ENCODE results near the gene SEPTIN8.

Gene SEPTIN8

DNA sequence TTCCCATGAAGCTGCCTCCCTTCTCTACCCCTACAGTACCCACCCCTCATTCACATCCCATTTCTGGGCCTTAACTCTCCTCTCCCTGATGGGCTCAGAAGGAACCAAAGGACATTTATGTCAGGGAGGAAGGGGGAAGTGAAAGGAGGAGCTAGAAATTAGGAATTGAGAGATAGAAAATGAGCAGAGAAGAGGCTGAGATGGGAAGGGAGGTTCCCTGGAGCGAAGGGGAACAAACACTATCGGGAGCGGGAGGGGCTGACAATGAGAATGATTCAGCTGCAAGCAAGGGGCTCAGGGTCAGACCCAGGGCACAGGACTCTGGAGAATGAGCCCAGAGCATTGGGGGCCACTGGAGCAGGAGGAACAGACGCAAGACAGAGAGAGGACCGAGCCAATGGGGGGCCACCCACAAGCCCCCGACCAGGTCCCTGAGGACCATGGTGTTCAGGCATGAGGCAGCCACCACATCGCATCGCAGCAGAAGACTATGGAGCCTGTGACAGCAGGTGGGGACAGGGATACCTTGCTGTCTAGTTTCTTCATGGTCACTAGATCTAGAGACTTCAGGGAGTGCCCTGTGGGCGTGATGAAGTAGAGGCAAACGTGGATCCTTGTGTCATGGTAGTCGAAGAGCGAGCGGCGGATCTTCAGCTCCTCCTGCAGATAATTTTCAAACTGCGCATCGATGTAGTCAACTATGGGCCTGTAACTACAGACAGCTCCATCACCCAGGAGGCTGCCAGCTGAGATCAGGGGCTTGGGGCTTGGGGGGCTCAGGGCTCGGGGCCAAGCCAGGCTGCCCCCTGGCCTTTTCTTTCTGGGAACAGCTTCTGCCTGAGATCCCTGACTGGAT, 13.6 kb downstream of the SEPTIN8 start:
- DNase-seq: no peak

DNA sequence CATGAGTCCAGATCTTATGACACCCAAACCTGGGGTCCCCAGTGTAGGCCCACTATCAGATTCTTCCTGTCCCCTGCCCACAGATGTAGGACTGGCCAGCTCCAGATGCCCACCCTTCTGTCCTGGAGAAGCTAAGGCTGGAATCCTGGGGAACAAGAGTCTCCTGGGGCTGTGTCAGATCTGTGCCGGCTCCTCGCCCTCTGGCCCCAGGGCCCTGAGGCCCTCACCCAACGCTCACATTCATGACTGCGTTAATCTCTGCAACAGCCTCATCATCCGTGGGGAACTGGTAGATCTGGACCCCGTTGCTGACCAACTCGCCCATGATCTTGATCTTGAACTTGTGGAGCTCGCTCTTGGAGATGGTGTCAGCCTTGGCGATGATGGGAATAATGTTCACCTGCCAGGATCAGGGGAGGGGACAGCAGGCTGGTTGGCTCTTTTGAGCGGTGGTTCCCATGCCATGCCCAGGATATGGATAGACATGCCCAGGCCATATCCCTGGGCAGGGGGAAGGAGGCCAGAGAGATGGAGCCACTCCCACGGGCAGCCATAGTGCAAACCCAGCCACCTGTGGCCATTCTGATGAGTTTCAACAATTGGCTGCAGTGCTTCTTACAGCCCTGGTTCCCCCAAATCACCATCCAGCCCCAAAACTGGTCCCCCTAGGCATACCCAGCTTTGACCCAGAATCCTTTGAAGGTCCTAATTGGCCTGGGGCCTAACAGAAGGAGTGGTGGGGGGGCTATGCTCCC, 14.6 kb downstream of the SEPTIN8 start:
- no peak for DNase-seq

DNA sequence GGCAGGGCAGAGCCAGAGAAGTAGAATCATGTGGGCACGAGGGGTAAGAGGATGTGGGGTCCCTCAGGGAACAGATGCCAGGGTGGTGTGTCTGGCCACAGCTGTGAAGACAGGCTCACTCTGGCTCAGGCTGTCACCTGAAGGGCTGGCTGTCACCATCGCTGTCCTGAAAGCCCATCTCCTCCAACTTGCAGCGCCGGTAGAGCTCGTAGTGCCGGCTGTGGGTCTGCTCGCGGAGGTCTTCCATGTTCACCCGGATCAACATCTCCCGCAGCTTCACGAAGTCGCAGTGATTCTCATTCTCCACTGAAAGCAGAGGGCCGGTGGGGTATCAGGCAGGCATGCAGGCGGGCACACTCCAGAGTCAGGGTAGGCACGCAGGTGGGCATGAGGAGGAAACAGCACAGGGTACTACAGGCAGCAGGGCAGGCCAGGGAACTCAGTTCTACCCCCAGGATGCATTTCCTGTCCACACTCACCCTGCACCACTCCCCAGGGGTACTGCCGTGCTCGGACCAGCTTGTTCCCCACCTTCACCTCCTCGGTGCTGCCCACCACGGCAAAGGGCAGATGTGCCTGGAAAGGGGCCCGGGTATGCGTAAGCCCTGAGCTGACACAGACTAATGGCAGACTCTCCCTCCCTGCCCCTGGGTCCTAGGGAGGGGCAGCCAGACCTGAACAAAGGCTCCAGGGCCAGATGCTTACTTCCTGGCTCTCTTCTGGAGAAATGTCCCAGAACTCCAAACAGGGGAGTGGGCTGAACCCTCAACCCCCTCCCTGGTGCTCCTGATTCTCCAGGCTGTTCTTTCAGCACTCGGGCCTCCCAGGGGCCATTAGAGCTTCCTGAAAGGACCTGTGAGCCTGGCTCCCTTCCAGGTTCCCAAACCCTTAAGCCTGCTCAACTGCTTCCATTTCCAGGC, 15.5 kb downstream of the SEPTIN8 start:
- no peak for DNase-seq

DNA sequence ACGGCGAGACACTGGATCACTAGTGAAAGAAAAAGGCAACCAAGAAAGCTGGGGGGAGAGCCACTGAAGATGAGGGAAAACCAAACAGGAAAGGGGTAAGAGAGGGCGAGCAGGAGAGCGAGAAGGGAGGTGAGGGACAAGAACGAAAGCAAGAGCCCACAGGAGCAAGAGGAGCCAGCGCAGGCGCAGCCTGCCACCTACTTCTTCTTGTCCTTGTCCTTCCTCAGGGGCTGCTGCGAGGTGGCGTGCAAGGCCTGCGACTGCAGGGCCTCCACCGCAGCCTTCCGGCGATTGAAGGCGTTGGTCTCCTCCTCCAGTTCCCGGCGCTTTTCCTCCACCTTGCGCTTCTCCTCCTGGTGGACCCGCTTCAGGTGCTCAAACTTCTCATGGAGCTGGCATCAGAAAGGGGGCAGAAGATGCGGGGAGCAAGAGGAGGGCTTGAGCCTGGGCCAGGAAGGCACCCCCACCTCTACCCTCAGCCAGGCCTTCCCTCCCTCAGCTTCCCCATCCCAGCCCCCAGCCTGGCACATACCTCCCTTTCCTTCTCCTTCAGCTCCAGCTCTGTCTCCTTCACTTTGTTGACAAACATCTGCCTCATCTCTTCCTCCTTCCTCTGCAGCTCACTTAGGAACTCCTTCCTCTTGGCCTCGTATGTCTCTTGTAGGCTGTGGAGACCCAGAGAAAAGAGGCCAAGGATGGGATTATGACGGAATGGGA, 16.3 kb downstream of the SEPTIN8 start:
- DNase-seq: no peak

DNA sequence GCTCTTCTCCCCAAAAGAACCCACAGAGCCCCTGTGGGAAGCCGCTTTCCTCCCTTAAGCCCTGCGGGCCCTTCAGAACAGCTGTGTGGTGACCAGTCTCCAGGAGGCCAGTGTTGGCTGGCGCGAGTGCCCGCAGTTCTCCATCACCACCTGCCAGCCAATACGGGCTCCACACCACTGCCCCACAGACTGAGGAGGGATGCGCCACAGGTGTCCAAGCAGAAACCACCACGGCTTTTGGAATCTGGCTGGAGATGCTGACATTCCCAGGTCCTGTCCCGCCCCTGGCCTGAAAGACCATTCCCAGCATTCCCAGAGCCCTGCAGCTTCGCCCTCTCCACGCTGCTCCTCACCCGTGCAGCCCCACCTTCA, 17.0 kb downstream of the SEPTIN8 start:
- no peak for DNase-seq

DNA sequence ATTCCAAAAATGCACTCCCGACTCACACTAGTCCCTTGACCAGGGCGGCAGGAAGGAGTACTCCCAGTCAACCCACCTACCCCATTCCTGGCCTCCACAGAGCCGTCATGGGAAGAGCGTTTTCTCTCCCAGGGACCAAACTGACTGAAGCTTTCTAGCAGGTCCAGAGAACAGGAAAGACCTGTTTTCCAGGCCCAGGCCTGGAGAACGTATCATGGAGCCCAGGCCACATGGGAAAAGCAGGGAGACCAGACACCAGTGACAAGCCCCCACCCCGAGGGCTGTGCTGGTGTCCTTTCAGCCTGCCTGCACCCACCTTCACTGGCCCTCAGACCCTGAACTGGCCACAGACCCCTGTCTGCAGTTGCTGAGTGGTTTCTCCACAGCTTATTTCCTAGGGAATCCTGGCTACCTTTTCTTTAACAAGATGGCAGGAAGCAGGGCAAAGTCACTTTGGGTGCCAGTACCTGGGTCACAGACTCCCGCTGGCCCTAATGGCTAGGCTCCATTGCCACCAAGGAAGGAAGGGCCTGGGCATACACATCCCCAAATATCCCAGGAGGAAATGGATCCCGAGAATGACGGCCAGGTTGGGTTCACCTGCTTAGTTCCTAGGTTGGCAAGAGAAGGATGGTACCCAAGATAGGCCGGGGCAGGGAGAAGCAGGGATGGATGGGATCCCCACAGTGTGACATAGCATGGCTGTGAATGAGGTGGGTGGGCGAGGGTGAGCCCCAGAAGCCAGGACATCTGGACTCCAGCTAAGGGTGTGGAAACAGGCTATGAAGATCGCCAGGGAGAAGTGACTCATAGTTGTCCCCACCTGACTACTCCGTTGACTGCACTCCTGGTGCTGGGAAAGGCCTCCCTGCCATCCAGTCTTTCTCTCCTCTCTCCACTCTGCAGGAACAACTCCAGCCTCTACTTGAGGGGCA, 17.7 kb downstream of the SEPTIN8 start:
- DNase-seq: no peak

DNA sequence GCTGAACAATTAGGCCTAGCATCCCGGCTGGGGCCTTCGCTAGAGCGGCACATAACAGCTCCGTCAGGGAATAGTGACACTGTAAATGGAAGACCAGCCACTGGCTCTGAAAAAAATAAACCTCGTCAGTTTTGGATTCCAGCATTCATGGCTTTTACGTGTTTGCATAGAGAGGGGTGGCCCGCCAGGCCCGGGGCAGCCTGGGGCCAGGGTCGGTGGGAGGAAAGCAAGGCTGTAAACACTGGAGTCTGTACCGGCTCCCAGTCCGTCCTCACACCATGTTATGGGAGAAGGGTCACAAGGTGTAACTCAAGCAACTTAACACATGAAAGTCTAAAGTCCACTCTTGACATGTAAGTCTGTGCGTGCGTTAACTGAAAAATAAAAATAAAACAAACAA, 18.6 kb downstream of the SEPTIN8 start:
- DNase-seq: no peak

DNA sequence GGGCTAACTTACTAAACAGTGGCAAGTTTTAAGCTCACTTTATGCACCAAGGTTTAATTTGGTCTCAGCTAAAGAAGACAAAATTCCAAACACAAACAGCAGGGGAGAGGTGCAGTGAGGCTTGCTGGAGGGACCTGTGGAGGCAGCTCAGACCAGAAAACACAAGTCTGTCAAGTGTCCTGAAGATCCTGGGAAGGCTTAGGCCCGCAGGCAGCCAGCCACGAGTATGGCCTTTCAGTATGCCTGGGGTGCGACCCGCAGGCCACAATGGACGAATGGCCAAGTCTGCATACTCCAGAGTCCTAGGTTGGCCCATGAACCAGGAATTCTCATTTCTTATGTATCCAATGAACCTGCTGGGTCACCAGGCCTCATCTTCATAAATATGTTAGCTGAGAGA, 20.5 kb downstream of the SEPTIN8 start:
- no peak for DNase-seq

DNA sequence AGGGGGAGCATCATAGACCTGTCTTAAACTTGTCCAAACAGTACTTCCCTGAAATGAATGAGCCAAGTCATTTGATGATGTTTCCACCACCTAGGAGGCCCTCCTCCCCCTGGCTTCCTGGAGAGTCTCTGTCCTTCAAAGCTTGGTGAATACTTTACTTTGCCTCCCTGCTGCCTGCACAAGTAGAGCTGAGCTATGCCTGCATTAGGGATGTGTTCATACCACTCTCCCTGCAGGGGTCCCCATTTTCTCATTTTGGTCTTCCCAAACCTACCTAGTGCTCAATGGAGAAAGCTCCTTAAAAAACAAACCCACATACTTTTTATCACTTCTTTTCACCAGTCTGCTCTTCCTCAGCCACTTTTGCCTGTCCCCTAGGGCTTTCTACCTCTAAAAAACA, 22.1 kb downstream of the SEPTIN8 start:
- DNase-seq: no peak

DNA sequence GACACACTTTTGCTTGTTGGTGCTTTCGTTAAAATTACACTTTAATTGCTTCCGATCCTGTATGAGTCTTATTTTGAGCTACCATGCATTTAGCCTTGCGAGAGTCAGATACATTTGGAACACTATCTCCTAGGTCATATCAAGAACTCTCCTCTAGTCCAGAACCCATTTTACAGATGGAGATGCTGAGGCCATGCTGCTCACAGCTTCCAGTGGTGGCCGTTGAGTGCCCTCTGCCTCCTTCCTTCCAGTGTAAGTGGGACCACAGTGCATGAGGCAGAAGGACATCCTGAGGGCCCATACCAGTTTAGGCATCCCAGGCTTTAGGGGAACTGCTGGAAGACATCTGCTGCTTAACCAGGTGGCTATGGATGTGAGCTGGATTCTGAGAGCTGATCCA, 22.9 kb downstream of the SEPTIN8 start:
- DNase-seq: no peak

DNA sequence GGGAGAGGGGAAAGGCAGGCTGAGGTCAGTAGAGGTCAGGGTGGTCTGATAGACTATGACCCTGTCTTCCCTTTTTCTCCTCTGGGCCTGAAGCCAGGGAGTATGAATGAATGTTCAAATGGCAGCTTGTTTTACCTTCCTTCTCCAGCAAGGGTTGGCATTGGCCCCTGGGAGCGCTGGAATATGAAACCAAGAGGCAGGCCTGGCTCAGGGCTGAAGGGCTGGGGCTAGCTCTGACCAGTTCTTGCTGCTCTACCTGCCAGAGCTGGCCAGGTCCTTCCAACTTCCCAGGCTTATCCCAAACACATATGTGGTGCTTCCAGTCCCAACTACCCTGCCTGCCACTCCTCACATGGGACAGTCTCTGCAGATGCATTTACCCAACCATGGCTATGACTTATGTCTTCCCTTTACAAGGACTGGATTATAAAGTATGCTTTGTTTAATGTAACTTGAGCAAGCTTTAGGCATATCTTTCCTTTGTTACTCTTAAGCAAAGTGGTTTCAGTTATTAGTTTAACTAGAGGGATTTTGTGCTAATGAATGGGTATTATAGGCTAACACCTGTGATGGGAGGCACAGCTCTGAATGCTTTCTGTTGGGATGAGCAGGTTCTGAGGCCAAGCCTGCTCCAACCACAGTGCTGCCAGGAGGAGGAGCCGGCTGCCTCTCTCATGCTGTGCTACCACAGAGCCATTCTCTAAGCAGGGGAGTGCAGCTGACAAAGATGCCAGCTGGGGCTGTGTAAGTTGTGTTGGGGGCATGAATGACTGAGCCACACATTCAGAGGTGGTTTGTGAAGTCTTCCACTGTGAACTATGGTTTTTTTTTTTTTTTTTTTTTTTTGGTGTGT, 23.7 kb downstream of the SEPTIN8 start:
- no peak for DNase-seq

DNA sequence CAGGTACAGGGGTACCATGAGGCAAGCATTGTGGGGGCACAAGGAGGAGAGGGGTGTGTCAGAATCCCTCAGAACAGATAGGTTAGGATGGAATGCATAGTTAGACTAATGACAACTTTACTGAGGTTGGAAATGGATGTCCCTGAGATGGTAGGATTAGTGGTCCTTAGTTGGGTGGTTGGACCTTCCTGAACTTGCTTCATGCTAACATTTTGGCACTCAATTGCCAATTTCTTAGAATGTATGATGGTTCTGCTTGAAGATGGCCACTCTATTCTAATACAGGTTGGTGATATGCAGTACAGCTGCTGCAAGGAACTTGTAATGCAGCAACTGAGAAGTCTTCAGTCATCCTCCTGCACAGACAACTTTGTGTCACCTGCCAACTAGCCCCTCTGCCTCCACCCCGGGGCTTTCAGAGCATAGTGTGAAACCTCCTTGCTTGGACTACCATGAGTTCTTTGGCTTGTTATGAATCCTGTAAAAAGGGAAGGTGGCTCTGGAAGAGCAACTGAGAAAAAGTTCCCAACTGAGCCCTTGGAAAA, 24.4 kb downstream of the SEPTIN8 start:
- DNase-seq: no peak

DNA sequence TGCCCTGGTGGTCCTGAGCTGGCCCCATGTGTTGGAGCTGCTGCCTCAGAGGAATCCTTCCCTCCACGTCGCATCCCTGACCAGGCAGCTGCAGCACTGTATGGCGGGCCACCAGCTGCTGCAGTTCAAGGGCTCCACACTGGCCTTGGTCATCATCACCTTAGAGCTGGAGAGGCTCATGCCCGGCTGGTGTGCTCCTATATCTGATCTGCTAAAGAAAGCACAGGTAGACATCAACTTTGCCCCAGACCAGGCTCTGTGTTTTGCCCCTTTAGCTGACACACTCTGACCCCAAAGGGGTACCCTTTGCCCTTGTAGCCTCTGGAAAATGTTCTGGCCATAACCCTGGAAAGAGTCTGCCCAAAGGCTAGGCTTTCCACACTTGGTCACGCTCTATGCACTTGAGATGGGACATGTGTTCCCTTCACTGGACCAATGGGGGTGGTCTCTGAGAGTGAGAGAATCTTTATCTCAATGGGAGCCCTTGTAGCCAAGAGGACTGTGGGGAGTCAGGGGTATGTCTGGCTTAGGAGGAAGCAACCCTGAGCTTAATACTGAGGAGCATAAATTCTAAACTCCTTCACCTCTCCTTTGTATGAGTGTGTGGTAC, 25.0 kb downstream of the SEPTIN8 start:
- no peak for DNase-seq

DNA sequence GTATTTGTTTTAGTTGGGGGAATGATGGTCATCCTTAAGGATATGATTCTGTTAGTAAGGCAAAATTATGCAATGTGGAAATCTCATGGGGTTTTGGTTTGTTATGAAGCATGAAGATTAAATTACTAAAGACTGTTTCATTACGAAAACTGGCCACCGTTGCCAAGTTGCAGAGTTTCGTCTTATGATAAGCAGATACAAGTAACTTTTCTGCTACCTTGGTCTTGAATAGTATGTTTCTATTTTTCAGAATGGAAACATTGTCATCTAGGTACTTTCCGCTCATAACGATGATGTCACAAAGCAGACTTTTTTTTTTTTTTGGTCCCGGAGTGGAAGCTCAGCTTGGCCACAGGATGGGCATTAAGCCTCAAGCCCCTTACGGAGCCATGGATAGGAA, 25.6 kb downstream of the SEPTIN8 start:
- no peak for DNase-seq

DNA sequence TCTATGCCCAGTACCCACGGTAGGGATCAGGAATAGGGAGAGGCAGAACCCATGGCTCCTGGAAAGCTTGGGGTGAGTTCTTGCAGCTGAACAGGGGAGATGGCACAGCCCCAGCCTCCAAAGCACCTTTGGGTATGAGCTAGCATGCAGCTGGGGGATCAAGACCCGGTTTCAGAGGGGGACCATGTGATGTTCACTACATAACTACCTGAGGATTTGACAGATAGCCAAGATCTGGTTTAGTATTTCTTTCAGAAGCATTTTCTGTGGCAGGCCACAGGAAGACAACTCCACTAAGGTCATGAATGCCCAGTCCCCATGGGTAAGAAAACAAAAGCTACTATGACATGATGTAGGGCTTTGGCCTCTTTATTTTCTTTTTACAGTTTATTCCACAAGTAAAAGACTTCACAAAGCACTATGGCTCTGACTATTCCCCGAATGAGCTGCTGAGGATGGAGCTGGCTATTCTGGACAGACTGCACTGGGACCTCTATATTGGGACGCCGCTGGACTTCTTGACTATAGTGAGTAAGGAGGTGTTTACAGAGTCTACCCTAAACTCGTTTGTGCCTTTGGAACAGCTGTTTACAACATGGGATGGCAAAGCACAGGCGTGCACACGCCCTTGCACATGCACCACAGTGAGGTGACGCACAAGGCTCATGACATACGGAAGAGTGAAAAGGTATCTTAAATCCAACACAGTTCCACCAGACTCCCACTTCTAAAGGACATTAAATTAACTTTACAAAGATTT, 26.4 kb downstream of the SEPTIN8 start:
- DNase-seq: no peak

DNA sequence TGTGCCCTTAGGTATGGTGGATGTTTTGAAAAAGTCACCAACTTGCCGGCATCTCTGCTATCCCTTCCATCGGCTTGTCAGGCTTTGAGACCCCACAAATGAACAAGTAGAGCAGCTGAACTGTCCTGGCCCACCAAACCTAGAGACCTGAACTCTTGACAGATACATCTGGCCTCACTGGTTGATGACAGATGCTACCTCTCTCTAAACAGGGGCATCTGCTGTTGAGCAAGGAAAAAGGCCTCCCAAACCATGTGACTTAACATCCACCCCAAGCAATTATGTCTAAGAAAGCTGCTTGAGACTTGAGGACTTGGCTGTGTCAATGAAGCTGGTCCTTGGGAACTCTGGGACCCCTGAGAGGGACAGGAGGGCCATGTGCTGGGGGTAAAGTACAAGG, 27.5 kb downstream of the SEPTIN8 start:
- no peak for DNase-seq

DNA sequence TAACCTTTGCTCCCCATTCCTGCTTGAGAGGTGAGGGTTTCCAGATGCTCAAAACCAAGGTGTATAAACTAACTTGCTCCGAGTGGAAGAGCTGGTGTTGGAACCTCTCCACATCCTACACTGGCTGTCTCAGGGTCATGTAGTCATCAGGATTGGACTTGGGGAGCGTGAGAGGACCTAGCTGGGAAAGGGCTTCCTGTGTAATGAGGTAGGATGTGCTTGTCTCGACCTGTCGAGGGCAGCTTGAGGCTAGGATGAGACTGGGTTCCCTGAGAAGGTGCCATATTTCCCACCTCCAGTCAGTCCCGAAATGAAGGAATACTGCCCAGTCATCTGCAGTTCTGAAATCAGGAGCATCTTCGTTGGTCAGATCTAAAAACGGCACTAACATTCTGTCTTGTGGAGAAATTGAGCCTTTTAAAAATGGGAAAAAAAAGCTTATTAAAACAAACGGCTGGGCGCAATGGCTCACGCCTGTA, 28.5 kb downstream of the SEPTIN8 start:
- DNase-seq: no peak

DNA sequence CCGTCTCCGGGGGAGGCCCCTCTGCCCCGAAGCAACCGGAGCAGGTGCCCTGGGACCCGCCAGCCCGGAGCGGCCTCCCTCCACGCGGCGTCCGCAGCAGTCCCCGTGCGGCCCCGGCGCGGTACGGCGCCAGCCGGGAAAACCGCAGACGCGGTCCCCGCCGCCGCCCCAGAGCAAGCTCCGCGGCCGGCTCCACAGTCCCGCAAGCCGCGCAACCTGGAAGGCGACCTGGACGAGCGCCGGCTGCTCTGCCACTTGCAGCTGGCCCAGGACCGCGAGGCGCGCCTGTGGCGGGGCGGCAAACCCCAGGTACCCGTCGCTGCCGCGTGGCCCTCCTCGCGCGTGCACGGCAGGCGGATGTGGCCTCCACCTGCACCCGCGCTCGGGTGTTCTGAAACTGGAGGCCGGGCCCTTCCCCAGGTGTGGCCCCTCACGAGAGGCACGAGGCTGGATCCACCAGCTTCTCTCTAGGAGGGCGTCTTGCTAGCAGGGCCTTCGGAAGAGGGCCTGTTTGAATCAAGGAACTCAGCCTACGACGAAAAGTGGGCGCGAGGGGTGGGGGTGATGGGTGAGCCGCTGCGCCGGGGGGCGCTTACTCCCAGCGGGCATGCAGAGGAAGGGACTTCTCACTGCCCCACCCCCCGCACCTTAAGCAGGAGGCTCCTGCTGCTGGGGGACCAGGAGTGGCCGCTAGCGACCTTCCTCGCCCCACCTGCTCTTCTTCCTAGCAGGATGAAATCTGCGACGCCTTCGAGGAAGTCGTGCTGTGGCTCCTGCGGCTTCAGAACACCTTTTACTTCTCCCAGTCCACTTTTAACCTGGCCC, 29.2 kb downstream of the SEPTIN8 start:
- no peak for DNase-seq

All from NCI-H1930 (cell line).